ENCODE data around the gene IQSEC1. TPM values are rescaled to one million over a fixed set of nuclear protein-coding genes. Genes with fewer than 3 reads are reported as not detected.
A peak's percentile ranks its signal among the peaks of the same experiment; 100 is the strongest.

The IQSEC1 gene
- total RNA-seq, 1 experiment from 2014 or later: 4.9 TPM

DNA sequence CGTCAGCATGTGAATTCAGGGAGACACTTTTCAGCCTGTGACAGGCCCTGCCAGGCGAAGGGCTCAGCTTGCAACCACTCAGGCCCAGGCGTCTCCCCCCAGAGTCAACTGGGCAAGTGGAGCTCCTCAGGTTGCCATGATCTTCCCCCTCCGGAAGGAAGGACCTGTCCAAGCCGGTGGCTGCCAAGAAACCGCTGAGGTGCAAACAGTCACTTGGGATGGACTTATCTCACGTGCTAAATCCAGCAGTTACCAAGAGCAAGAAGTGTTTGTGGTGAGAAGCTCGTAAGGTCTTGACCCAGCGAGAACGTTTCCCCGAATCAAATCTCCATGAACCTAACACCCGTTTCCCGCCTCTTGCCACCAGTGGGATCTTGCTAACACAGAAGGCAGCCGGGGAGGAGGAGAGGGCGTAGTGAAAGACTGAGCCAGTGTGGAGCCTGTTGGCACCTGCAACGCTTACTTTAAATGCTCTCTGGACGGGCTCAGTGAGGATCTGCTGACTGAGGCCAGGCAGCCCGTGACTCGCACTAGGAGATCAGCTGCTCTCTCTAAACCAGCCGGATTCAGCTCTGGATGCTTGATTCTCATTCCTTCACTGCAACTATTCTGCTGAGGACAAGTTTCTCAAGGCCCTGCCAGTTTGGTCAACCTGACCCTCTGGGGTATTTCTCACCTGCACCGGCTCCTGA is 39.0 kb downstream of the IQSEC1 start:
- Histone ChIP-seq H3K36me3 (no peaks in the 10 kb centered on the region), H3K9me3 (no peaks in the 10 kb centered on the region), H3K27me3 (no peaks in the 10 kb centered on the region), H3K4me3 (no peak overlapping the region)
- no peak for DNase-seq

DNA sequence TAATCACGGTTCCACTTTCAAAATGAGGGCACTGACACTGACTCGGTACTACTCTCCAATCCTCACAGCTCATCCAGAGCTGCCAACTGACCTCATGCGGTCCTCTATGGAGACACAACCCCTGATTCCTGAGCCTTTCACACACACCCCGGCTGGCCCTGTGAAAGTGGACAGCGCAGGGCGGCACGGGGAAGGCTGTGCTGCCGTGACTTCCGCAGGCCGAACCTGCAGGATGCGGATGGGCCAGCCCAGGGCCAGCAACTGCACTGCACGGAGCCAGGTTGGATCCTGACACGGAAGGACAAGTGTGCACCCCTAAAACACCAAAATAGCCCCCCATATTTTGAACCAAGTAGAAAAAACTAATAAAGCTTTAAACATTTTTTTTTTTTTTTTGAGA is 41.0 kb downstream of the IQSEC1 start:
- no peak overlapping the region for H3K4me3 ChIP-seq
- no peak for DNase-seq
- H3K36me3 ChIP-seq: no peaks in the 10 kb centered on the region
- H3K27me3 ChIP-seq: no peaks in the 10 kb centered on the region
- no peaks in the 10 kb centered on the region for H3K9me3 ChIP-seq

DNA sequence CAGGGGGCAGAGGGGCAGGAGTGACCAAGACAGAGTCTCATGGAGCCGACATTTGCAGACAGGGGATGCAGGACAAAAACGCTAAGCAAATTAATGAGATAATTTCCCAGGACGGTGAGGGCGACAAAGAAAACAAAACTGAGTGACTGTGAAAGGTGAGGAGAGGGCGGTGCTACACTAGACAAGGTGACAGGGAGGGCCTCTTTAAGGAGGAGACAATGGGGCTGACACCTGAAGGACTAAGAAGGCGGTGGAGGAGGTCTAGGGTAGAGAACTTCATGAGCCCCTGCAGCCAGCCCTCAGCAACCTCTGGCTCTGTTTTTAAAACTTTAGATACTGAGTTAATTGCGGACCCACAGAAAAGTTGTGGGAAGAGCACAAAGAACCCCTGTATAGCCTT is 41.6 kb downstream of the IQSEC1 start:
- no peaks in the 10 kb centered on the region for H3K36me3 ChIP-seq
- DNase-seq: no peak
- no peaks in the 10 kb centered on the region for H3K9me3 ChIP-seq
- no peaks in the 10 kb centered on the region for H3K27me3 ChIP-seq
- no peak overlapping the region for H3K4me3 ChIP-seq

DNA sequence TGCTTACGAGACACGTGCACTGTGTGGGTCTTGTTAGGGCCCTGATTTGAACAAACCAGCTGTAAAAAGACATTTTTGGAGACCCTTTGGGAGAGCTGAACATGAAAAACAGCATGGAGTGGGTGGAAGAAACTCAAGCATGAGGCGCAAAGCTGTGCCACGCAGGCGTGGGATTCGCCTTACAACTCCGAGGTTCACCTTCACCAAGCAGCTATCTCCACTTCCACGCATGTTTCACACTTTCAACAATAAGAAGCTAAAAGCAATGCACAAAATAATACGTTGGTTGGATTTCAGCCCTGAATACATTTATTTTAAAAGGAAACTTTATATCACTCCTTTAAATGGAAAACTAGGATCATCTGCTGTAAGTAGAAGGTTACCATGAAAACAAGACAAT is 42.5 kb downstream of the IQSEC1 start:
- no peak for DNase-seq
- Histone ChIP-seq H3K27me3 (no peaks in the 10 kb centered on the region), H3K9me3 (no peaks in the 10 kb centered on the region), H3K36me3 (no peaks in the 10 kb centered on the region), H3K4me3 (no peak overlapping the region)

DNA sequence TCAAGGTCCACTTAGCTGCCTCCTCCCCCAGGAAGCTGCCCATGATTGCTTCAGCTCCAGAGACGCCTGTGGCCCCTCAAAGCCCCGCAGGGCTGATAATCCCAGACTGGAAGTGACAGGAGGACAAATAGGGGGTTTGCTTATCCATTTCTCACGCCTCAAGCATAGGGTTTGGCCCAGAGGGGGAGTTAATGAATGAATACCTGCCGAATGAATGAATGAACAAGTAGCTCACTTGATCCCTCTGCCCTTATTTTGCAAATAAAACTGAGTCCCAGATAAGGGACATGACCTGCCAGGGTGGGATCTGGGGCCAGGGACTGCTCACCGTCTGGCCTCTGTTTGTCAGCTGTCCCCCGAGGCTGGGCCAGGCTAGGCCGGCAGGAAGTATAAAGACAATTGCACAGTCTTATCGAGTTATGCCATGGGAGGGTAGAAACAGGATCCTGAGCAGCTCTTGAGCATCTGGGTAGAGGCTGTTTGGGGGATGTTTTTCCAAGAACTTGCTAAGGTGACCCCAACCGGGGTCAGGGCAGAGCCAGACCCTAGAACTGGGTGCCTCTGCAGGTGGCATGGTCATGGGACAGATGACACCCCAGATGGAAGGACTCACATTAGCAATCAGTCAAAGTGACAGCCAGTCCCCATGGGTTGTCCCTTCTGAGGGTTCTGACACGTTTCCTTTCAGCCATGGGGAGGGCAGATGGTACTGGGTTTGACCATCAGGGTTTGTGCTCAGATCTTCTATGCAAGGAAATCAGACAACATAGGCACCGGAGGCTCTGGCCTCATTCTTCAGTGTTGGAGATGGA is 45.0 kb downstream of the IQSEC1 start:
- no peak for DNase-seq
- Histone ChIP-seq H3K27me3 (no peaks in the 10 kb centered on the region), H3K36me3 (no peaks in the 10 kb centered on the region), H3K4me3 (no peak overlapping the region), H3K9me3 (no peaks in the 10 kb centered on the region)

DNA sequence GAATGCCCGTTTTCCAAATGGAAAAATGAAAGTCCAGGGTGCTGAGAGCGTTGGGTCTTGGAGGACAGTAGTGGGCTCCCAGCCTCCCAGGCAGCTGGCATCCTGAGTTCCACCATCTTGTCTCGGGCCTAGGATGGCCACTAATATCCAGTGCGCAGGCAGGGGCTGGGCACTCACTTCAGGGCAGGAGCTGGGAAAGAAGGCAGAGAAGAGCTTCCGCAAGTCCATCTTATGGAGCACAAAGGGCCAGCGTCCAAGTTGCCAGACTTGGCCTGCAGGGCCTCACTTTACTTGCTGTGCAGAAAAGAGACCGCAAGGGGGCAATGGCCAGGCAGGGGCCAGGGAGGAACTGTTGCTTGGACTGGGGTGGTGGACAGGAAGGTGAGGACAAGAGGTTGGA is 46.1 kb downstream of the IQSEC1 start:
- DNase-seq: no peak
- no peaks in the 10 kb centered on the region for H3K9me3 ChIP-seq
- H3K27me3 ChIP-seq: no peaks in the 10 kb centered on the region
- H3K4me3 ChIP-seq: no peak overlapping the region
- no peaks in the 10 kb centered on the region for H3K36me3 ChIP-seq

DNA sequence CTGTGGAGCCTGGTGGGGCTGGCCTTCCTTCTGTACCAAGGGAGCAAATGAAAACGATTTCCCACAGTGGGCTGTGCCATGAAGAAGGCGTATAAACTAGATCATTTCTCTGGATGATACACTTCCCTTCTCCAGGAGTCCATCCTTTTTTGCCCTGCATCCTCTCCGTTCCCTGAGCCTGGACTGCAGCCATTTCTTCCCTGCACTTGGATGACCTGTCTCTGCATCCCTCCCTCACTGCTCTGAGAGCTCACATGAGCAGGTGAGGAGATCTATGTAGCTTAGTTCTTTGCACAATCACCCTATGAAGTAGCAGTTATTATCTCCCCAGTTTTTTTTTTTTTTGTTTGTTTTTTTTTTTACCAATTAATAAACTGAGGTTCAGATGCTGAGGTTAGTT is 46.7 kb downstream of the IQSEC1 start:
- Histone ChIP-seq H3K9me3 (no peaks in the 10 kb centered on the region), H3K4me3 (no peak overlapping the region), H3K27me3 (no peaks in the 10 kb centered on the region), H3K36me3 (no peaks in the 10 kb centered on the region)
- DNase-seq: no peak

DNA sequence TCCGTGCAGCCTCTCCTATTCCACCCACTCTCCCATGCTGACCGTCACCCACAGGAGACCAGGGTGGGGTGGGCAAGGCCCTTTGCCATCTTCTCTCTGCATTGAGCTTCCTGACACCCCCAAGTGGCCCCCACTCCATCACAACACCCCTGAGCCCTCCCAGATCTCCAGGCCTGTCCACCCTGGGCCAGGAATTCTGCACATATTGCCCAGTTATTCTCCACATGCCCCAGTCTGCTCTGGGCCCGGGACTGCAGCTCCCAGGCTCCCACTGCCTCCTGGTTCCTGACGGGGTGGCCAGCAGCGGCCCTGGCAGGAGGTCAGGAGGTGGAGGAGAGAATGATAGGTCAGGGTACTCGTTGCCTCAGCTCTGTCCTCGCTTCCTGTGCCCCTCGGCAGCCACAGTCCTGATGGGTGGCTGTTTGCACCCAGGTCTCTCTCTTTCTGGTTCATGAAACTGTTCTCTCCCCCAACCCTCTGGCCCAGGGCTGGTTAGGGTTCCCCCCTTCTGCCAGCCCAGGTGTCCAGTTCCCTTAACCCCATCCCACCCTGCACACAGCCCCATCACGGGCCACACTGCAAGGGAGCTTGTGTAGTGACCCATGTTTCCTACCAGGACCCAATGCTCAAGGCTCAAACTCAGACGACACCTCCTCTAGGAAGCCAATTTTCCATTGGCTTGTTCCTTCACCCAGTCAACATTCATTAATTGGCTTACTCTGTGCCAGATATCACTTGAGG is 47.3 kb downstream of the IQSEC1 start:
- no peaks in the 10 kb centered on the region for H3K36me3 ChIP-seq
- no peak overlapping the region for H3K4me3 ChIP-seq
- H3K27me3 ChIP-seq: no peaks in the 10 kb centered on the region
- no peak for DNase-seq
- H3K9me3 ChIP-seq: no peaks in the 10 kb centered on the region

DNA sequence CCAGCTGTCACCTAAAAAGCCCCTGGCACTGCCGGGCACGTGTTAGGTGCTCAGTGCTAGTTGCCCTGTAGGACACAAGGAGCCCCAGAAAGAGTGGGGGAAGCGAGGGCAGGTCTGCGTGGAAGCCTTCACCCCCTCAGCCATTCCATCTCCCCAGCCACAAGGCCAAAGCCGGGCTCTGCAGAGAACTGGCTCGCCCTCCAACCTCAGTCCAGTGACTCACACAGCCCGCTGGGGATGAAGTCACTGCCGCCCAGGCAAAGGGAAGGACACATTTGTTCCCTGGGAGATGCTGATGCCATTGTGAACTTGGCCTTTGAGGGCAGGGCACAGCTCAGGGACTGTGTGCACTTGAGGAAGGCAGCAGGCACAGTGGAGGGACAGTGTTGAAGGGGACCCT is 48.1 kb downstream of the IQSEC1 start:
- no peaks in the 10 kb centered on the region for H3K36me3 ChIP-seq
- H3K9me3 ChIP-seq: no peaks in the 10 kb centered on the region
- DNase-seq: peak; percentile 78
- H3K27me3 ChIP-seq: no peaks in the 10 kb centered on the region
- no peak overlapping the region for H3K4me3 ChIP-seq

DNA sequence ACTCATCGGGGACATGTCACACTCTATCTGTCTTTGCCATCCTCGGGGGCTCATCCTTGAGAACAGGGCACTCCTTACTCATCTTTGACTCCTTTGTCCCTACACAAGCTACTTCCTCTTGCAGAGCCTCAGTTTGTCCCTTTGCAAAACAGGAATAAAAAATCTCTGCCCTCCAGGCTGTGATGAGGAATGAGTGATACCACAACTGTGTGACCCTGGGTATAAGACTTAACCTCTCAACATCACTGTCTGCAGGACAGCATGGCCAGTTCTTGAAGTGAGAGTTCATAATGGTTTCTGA is 48.5 kb downstream of the IQSEC1 start:
- Histone ChIP-seq H3K9me3 (no peaks in the 10 kb centered on the region), H3K4me3 (no peak overlapping the region), H3K36me3 (no peaks in the 10 kb centered on the region), H3K27me3 (no peaks in the 10 kb centered on the region)
- DNase-seq: no peak

DNA sequence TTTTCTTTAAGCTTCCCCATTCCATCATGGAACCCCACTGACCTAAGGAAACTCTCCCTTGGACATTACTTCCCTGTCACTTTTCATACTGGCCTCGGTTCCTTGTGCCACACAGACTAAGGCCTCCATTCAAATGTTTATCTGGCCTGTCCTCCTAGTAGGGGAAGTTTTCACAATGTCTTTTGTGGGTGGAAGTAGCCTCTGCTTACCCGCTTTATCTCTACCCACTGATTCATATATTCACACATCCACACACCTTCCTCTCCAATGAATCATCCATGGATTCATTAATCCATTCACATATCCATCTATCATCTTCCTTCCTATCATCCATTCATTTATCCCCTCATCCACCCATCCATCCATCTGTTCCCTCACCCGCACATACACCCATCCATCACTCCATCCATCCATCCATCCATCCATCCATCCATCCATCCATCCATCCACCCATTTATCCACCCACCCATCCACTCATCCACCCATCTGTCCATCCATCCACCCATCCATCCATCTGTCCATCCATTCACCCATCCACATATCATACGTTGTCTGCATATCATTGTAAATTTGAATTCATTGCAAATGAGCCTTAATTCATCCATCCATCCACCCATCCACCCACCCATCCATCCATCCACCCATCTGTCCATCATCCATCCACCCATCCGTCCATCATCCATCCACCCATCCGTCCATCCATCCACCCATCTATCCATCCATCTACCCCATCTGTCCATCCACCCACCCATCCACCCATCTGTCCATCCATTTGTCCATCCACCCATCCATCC is 49.1 kb downstream of the IQSEC1 start:
- no peaks in the 10 kb centered on the region for H3K27me3 ChIP-seq
- DNase-seq: no peak

DNA sequence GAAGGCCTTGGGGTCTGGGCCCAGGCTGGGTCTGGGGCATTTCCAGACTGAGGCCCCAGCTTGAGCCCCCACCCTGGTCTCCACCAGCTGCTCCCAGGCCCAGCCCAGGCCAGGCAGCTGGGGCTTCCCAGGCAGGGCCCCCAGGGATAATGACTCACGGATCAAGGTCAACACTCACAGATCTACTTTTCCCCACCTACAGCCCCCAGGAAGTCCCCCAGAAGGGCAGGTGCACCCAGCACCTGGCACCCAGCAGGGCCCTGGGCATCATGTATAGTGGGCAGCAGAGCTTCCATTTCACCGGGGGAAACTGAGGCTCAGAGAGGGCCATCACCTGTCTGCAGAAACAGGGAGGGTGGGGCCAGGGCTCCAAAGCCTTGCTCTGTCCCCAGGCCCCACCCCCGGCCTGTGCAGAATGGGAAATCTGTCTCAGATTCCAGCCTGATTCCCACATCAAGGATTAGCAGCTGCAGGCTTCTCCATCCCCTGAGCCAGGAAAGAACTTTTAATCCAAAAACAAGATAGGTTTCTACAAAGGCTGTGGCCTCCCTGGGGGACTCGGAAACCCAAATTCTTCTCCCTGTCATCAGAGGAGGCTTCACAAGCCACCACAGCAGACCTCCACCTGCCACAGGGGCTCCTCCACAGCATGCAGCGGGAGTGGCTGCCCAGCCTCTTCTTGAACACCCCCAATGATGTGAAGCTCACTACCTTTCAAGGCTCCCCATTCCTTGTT is 49.8 kb downstream of the IQSEC1 start:
- Histone ChIP-seq H3K36me3 (no peaks in the 10 kb centered on the region), H3K27me3 (no peaks in the 10 kb centered on the region), H3K9me3 (no peaks in the 10 kb centered on the region), H3K4me3 (no peak overlapping the region)
- peak; percentile 24 for DNase-seq

More for the DNA sequence above, 49.1 kb downstream of the IQSEC1 start:
- H3K36me3 ChIP-seq: no peaks in the 10 kb centered on the region
- H3K9me3 ChIP-seq: no peaks in the 10 kb centered on the region
- H3K4me3 ChIP-seq: no peak overlapping the region

DNA sequence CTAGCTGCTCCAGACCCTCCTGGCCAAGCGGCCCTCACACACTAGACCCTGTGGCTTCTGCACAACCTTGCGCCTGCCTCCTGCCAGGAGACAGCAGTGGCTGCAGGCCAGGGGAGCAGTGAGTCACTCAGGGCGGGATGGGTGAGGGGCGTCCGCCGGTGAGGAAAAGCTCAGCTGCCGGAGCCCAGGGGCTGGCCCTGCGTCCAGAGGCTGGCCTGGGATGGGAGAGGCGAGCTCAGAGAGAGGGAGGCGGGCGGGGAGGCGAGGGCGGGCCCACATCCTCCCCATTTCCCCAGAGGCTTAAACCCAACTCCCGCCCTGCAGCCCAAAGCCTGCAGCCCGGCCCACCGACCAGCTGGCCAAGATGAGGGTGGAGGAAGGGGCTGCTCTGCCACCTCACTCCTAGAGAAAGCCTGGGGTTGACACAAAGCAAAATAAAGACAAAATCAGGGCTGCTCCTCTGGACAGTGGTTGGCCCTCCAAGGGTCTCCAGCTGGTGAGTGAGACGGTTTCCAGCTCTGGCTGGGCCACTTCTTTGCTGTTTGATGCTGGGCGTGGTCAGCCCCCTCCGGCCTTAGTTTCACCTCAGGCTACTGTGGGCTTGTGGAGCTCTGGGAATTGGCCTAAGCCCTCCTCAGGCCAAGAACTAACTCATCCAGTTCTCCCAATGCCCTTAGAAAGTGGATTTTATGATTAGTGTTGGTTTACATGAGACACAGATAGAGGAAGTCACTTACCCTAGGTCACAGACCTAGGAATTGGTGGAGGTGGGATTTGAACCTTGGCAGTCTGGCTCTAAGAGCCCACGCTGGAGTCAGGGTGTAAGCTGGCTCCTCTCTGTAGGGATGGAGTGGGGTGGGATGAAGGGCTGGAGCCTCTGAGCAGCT is 50.6 kb downstream of the IQSEC1 start:
- Histone ChIP-seq H3K4me3 (no peak overlapping the region), H3K27me3 (no peaks in the 10 kb centered on the region), H3K36me3 (no peaks in the 10 kb centered on the region), H3K9me3 (no peaks in the 10 kb centered on the region)
- peak; percentile 94 for DNase-seq

DNA sequence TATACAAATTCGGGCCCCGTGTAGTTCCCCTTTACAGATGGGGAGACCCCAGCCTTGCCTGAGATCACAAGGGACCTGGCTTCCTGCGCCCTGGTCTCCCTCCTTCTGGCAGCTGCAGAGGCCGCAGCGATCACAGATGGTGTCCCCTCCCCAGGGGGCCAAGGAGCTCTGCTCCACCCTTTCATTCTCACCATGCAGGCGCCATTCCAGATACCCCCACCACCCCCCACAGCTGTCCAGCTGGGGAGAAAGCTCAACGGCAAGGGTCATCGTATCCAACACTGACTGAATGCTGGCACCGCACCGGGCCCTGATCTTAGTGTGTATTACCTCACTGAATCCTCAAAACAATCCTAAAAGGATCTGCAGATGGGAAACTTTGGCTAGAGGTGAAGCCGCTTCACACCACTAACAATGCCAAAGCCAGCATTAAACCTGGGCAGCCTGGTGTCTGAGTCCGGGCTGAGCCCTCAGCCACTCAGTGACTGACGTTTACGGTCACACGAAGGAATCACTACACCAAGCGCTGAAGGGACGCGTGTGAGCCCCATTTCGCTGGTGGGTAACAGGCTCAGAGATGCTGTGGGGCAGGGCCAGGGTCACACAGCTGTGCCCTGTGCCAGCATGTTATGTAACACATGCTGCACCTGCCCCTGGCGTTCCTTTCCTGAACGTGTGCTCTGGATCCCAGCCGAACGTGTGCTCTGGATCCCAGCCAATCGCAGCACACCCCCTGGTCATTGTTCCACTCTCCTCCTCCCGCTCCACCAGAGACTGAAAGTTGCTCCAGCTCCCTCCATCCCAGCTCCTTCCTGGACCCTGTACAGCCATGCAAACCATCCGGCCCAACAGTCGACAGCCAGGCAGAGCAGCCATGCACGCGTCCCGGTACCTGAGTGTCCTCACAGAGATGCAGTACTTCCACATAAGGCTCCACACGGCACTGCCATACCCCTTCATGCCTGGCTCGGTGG is 51.8 kb downstream of the IQSEC1 start:
- peak; percentile 69 for DNase-seq
- Histone ChIP-seq H3K4me3 (no peak overlapping the region), H3K27me3 (no peaks in the 10 kb centered on the region), H3K9me3 (no peaks in the 10 kb centered on the region), H3K36me3 (no peaks in the 10 kb centered on the region)
